Stomach (tissue), 9 donors: ENCODE results near the gene TAF4. TPM values are rescaled to one million over a fixed set of nuclear protein-coding genes. Genes with fewer than 3 reads are reported as not detected.

ENCODE experiments used
- DNase-seq, 2 donors: peaks; one replicate each; pipeline versions ENCODE4 v3.0.0 to v3.0.0-alpha.2; 2013 to 2019
- H3K27ac ChIP-seq, 5 donors: fragments of 200-600 bp in 4 of 5; sonication (generic) in 4 of 5; one replicate each; pipeline ENCODE4 v1.5.1; 2013 to 2019; ENCODE audit warnings: mild to moderate bottlenecking in 1 of 5, moderate library complexity in 1 of 5
- H3K27me3 ChIP-seq, 3 donors: fragments of 200-600 bp; sonication (generic); one replicate each; pipeline ENCODE4 v1.5.1; 2017 to 2019; ENCODE audit warnings: mixed run types in 1 of 3
- H3K36me3 ChIP-seq, 4 donors: fragments of 200-600 bp; sonication (generic); 1 replicate in 3 of 4; 2 replicates in 1 of 4; pipeline ENCODE4 v1.5.1; 2016 to 2019
- H3K4me1 ChIP-seq, 4 donors: fragments of 200-600 bp; sonication (generic); one replicate each; pipeline ENCODE4 v1.5.1; 2016 to 2019
- H3K4me3 ChIP-seq, 4 donors: fragments of 200-600 bp; sonication (generic) in 3 of 4; one replicate each; pipeline ENCODE4 v1.5.1; 2016 to 2019; ENCODE audit warnings: mild to moderate bottlenecking in 1 of 4
- H3K9me3 ChIP-seq, 4 donors: fragments of 200-600 bp; sonication (generic); one replicate each; pipeline ENCODE4 v1.5.1; 2016 to 2019
- EP300 ChIP-seq: sonication (generic); formaldehyde crosslinking; IDR thresholded peaks from one replicate; pipeline ENCODE4 v1.6.1; 2017; ENCODE audit warnings: antibody characterized with exemption
- POLR2A ChIP-seq, 4 donors: fragments of 450-650 bp; IDR thresholded peaks; one replicate each; pipeline ENCODE4 v1.6.1; 2016; ENCODE audit warnings: antibody characterized with exemption in 4 of 4, control low read depth in 2 of 4, mild to moderate bottlenecking in 1 of 4, moderate library complexity in 1 of 4
- POLR2AphosphoS5 ChIP-seq, 3 donors: sonication (generic); formaldehyde crosslinking; IDR thresholded peaks; one replicate each; pipeline ENCODE4 v1.6.1; 2016; ENCODE audit warnings: antibody characterized with exemption in 3 of 3
- whole genome bisulfite sequencing, 5 donors: extraction: QIAGEN DNeasy Blood & Tissue Kit in 3 of 5; methylation state at CpG; one replicate each; pipeline versions ENCODE4 v1.1.5 to v1.1.7; 2013 to 2018; 5-methylcytosine and 5-hydroxymethylcytosine counted together
- intact Hi-C: fragments of 100-400 bp; cut with DNase I; formaldehyde crosslinking; loops from one replicate; pipeline ENCODE4 v1.15.1; 2023; ENCODE audit warnings: low total_unique reads
- polyA plus RNA-seq, 3 donors: library from polyadenylated mRNA; stranded (reverse); fragments of 200-250 nt; gene quantifications; one replicate each; pipeline ENCODE4 v1.2.3, GENCODE V29; 2013
- total RNA-seq, 5 donors: library from RNA; depleted of rRNA; stranded (reverse); fragments of >200 nt; gene quantifications; one replicate each; pipeline versions ENCODE4 v1.1.0 to v1.2.3, GENCODE V29; 2014 to 2016
- TF ChIP-seq, protein P1 (sequence below), 7 experiments: fragments of 450-650 bp in 4 of 7; fragments of 200-600 bp in 3 of 7; sonication (generic) in 3 of 7; IDR thresholded peaks; one replicate each; pipeline ENCODE4 v1.5.1; 2016 to 2019; ENCODE audit warnings: antibody characterized with exemption in 7 of 7, control low read depth in 2 of 7, mild to moderate bottlenecking in 1 of 7
- donor health status: healthy with polysubstance abuse.
- donor health status: Bipolar disorder and iron deficiency.
- donor health status: healthy.

TAF4 gene
- total and polyA plus RNA-seq, 8 donors, result 3.2 to 33.9 (median 11.2) TPM

GRCh38 chr20:61979090-61979489, 86.6 kb downstream of the TAF4 start:
- Histone ChIP-seq H3K4me3 (no peak overlapping the region), H3K4me1 (peaks cover 0 to 7% (median 0%) of the 10 kb centered on the region in 4 donors), H3K27me3 (no peaks in the 10 kb centered on the region), H3K9me3 (no peaks in the 10 kb centered on the region), H3K36me3 (peaks cover 10 to 74% (median 68%) of the 10 kb centered on the region in 4 donors), H3K27ac (no peak overlapping the region)
- TF ChIP-seq, protein P1, sequence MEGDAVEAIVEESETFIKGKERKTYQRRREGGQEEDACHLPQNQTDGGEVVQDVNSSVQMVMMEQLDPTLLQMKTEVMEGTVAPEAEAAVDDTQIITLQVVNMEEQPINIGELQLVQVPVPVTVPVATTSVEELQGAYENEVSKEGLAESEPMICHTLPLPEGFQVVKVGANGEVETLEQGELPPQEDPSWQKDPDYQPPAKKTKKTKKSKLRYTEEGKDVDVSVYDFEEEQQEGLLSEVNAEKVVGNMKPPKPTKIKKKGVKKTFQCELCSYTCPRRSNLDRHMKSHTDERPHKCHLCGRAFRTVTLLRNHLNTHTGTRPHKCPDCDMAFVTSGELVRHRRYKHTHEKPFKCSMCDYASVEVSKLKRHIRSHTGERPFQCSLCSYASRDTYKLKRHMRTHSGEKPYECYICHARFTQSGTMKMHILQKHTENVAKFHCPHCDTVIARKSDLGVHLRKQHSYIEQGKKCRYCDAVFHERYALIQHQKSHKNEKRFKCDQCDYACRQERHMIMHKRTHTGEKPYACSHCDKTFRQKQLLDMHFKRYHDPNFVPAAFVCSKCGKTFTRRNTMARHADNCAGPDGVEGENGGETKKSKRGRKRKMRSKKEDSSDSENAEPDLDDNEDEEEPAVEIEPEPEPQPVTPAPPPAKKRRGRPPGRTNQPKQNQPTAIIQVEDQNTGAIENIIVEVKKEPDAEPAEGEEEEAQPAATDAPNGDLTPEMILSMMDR (IDR thresholded peaks at IDR 0.05), result no peak
- no peak for TF ChIP-seq POLR2AphosphoS5 (IDR thresholded peaks at IDR 0.05)
- TF ChIP-seq POLR2A (IDR thresholded peaks at IDR 0.05), result no peak
- TF ChIP-seq EP300, result no peak
- intact Hi-C loops, result no loop called here
- DNase-seq, result no peak
- 79 to 99% (median 97%) methylated on average over 3 to 12 of the region's 12 CpGs for WGBS, 5 donors

- WGBS, 5 donors, result 95 to 100% (median 98%) methylated on average over 17 to 20 of the region's 20 CpGs
- DNase-seq, result no peak
- intact Hi-C loops, result no loop called here
Observed at GRCh38 chr20:61978491-61978890, 87.2 kb downstream of the TAF4 start.

DNA sequence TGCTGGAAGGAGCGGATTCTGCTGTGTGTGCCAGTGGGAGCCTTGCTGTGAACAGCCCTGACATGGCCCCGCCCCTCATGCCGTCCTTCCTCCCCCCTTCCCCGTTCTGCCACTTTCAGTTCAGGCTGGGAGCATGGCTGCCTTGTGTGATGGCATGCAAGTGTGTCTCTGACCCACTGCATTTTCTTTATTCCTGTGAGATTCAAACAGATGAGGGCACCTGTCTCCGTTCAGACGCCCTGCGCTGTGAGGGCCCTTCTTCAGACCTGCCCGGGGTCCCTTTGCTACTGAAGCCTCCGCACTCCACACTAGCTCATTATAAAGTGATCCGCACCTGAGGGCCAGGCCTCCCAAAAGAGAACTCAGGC, 88.3 kb downstream of the TAF4 start:
- no peak for DNase-seq
- 90 to 96% (median 95%) methylated on average over 10 of the region's 10 CpGs for WGBS, 5 donors
- no peaks in the 10 kb centered on the region for H3K9me3 ChIP-seq
- H3K36me3 ChIP-seq, result peaks cover 25 to 76% (median 70%) of the 10 kb centered on the region in 4 donors
- H3K4me1 ChIP-seq, result peaks cover 0 to 7% (median 0%) of the 10 kb centered on the region in 4 donors
- intact Hi-C loops, result no loop called here
- H3K4me3 ChIP-seq, result no peak overlapping the region
- no peaks in the 10 kb centered on the region for H3K27me3 ChIP-seq
- no peak overlapping the region for H3K27ac ChIP-seq
- TF ChIP-seq POLR2A (IDR thresholded peaks at IDR 0.05), result no peak
- no peak for TF ChIP-seq EP300
- TF ChIP-seq POLR2AphosphoS5 (IDR thresholded peaks at IDR 0.05), result no peak
- TF ChIP-seq, protein P1 (IDR thresholded peaks at IDR 0.05), result no peak

More at GRCh38 chr20:61978491-61978890, 87.2 kb downstream of the TAF4 start:
- TF ChIP-seq POLR2AphosphoS5 (IDR thresholded peaks at IDR 0.05) (no peak), EP300 (no peak), POLR2A (IDR thresholded peaks at IDR 0.05) (no peak)
- TF ChIP-seq, protein P1 (IDR thresholded peaks at IDR 0.05), result no peak
- Histone ChIP-seq H3K27me3 (no peaks in the 10 kb centered on the region), H3K27ac (no peak overlapping the region), H3K4me1 (peaks cover 0 to 7% (median 0%) of the 10 kb centered on the region in 4 donors), H3K36me3 (peaks cover 15 to 76% (median 70%) of the 10 kb centered on the region in 4 donors), H3K4me3 (no peak overlapping the region), H3K9me3 (no peaks in the 10 kb centered on the region)

DNA sequence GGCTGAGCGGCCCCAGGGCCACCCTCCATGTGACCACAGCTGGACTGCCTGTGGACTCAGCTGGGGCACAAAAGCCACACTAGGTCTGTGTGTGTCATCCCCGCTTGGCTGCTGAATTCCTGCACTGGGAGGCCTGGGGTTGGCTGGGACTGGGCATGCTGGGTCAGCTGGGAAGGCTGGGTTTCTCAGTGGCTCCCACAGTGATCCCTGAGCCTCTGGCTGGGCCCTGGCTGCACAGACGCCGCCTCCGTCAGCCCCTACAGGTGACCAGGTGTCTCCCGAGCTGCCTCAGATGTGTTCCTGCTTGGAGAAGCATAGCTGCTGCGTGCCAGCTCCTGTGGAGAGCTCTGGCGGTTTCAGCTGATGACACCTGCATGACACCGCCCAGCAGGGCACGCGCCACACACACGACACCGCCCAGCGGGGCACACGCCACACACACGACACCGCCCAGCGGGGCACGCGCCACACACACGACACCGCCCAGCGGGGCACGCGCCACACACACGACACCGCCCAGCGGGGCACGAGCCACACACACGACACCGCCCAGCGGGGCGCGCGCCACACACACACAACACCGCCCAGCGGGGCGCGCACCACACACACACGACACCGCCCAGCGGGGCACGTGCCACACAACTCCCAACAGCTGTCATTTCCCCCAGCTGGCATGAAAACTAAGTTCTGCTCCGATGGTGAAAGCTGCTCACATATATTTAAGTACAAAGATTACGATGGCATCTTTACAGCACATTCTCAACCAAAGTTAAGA, 88.8 kb downstream of the TAF4 start:
- H3K36me3 ChIP-seq, result peaks cover 25 to 81% (median 76%) of the 10 kb centered on the region in 4 donors
- 96 to 99% (median 97%) methylated on average over 16 to 45 of the region's 45 CpGs for WGBS, 5 donors
- no peak for DNase-seq
- H3K4me3 ChIP-seq, result no peak overlapping the region
- no peaks in the 10 kb centered on the region for H3K9me3 ChIP-seq
- TF ChIP-seq POLR2AphosphoS5 (IDR thresholded peaks at IDR 0.05) (no peak), POLR2A (IDR thresholded peaks at IDR 0.05) (no peak), EP300 (no peak)
- TF ChIP-seq, protein P1 (IDR thresholded peaks at IDR 0.05), result no peak
- intact Hi-C loops, result no loop called here
- H3K27me3 ChIP-seq, result no peaks in the 10 kb centered on the region
- no peak overlapping the region for H3K27ac ChIP-seq
- H3K4me1 ChIP-seq, result peaks cover 0 to 7% (median 0%) of the 10 kb centered on the region in 4 donors
